Aorta (tissue), 5 donors: ENCODE measurements around the gene PACSIN1. TPM values are rescaled to one million over a fixed set of nuclear protein-coding genes. Genes with fewer than 3 reads are reported as not detected.

ENCODE experiments used
- ATAC-seq: fragments of 200-7000 bp; cut with Tn5 transposase; one replicate; pipeline ENCODE4 v1.9.1; 2022; ENCODE audit warnings: moderate library complexity; ENCODE audit not compliant: low FRiP score
- DNase-seq, 2 donors: peaks; one replicate each; pipeline ENCODE4 v3.0.0-alpha.2; 2020
- H3K27ac ChIP-seq, 2 donors: one replicate each; pipeline ENCODE4 v1.5.1; 2013; ENCODE audit warnings: low read length in 2 of 2, mild to moderate bottlenecking in 2 of 2, moderate library complexity in 2 of 2, control low read depth in 1 of 2, inconsistent platforms in 1 of 2, low read depth in 1 of 2
- H3K27me3 ChIP-seq, 2 donors: one replicate each; pipeline ENCODE4 v1.6.1; 2013; ENCODE audit warnings: control low read depth in 1 of 2, low read length in 1 of 2, mild to moderate bottlenecking in 1 of 2, moderate library complexity in 1 of 2; ENCODE audit not compliant: insufficient read depth in 2 of 2, control insufficient read depth in 1 of 2
- H3K36me3 ChIP-seq, 2 donors: one replicate each; pipeline ENCODE4 v1.6.1; 2013; ENCODE audit warnings: control low read depth in 1 of 2, low read length in 1 of 2, mild to moderate bottlenecking in 1 of 2; ENCODE audit not compliant: insufficient read depth in 2 of 2, control insufficient read depth in 1 of 2
- H3K4me1 ChIP-seq, 2 donors: one replicate each; pipeline ENCODE4 v1.6.1; 2013; ENCODE audit warnings: low read length in 2 of 2, control low read depth in 1 of 2, mild to moderate bottlenecking in 1 of 2, moderate library complexity in 1 of 2; ENCODE audit not compliant: insufficient read depth in 2 of 2, control insufficient read depth in 1 of 2
- H3K4me3 ChIP-seq, 2 donors: one replicate each; pipeline ENCODE4 v1.5.1; 2013; ENCODE audit warnings: low read length in 2 of 2, control low read depth in 1 of 2, mild to moderate bottlenecking in 1 of 2
- H3K9me3 ChIP-seq: one replicate; pipeline ENCODE4 v1.6.1; 2013; ENCODE audit warnings: mild to moderate bottlenecking, low read length; ENCODE audit not compliant: control insufficient read depth
- WGBS, 2 donors: extraction: QIAGEN DNeasy Blood & Tissue Kit; methylation state at CpG; one replicate each; pipeline ENCODE4 v1.1.7; 2013; 5-methylcytosine and 5-hydroxymethylcytosine counted together
- intact Hi-C, 2 donors: fragments of 100-400 bp; cut with DNase I; formaldehyde crosslinking; loops; one replicate each; pipeline versions ENCODE4 v1.14.2 to v1.15.0; 2022
- polyA plus RNA-seq, 2 donors: library from polyadenylated mRNA; stranded (reverse); fragments of 200-250 nt; gene quantifications; one replicate each; pipeline ENCODE4 v1.2.3, GENCODE V29; 2013
- total RNA-seq, 2 donors: library from RNA; stranded (reverse); fragmentation: NEBNext Ultra II Directional; extraction: Animal tissue kit (Norgen Biotek cat#: 25700); gene quantifications; one replicate each; pipeline ENCODE4 v1.2.1, GENCODE V29; 2021
- donor health status: healthy with polysubstance abuse.
- donor health status: Bipolar disorder and iron deficiency.
- donor health status: DM: no; HTN: no; CAD: no.
- donor health status: DM: no; HTN: no; CAD: no.
- donor health status: DM: yes; HTN: yes; CAD: no.

The PACSIN1 gene
- total and polyA plus RNA-seq, 4 donors, result 0.10 to 0.84 (median 0.10) TPM; not detected in 1

- no peak overlapping the region for H3K4me3 ChIP-seq
- no peak overlapping the region for H3K27ac ChIP-seq
- no peaks in the 10 kb centered on the region for H3K4me1 ChIP-seq
- intact Hi-C loops, result no loop called here
- H3K36me3 ChIP-seq, result no peaks in the 10 kb centered on the region
- WGBS, 2 donors, result 67 to 78% methylated on average over 5 of the region's 5 CpGs
- peaks cover 5% of the 10 kb centered on the region for H3K9me3 ChIP-seq
- no peaks in the 10 kb centered on the region for H3K27me3 ChIP-seq
- DNase-seq (peak in 1 of 2 donors; percentile 27), ATAC-seq (no peak)
Measured at GRCh38 chr6:34506718-34507117, 40.8 kb downstream of the PACSIN1 start.

- DNase-seq, result no peak
- H3K4me3 ChIP-seq, result no peak overlapping the region
Measured at GRCh38 chr6:34508425-34508824, 42.5 kb downstream of the PACSIN1 start.

GRCh38 chr6:34509782-34510181 is 43.9 kb downstream of the PACSIN1 start:
- no peak overlapping the region for H3K27ac ChIP-seq
- peaks cover 1% of the 10 kb centered on the region for H3K9me3 ChIP-seq
- 97 to 98% methylated on average over 4 of the region's 4 CpGs for WGBS, 2 donors
- intact Hi-C loops, result no loop called here
- no peaks in the 10 kb centered on the region for H3K36me3 ChIP-seq
- DNase-seq, result no peak
- H3K27me3 ChIP-seq, result no peaks in the 10 kb centered on the region
- no peak overlapping the region for H3K4me3 ChIP-seq
- H3K4me1 ChIP-seq, result no peaks in the 10 kb centered on the region
- ATAC-seq, result no peak

More at GRCh38 chr6:34508425-34508824, 42.5 kb downstream of the PACSIN1 start:
- H3K27ac ChIP-seq, result no peak overlapping the region
- H3K9me3 ChIP-seq, result peaks cover 1% of the 10 kb centered on the region
- intact Hi-C loops, result no loop called here
- no peaks in the 10 kb centered on the region for H3K27me3 ChIP-seq
- ATAC-seq, result no peak
- no peaks in the 10 kb centered on the region for H3K36me3 ChIP-seq
- H3K4me1 ChIP-seq, result no peaks in the 10 kb centered on the region
- WGBS, 2 donors, result 39 to 47% methylated on average over 3 of the region's 3 CpGs

- WGBS, 2 donors, result 84 to 87% methylated on average over 4 of the region's 4 CpGs
- intact Hi-C loops, result no loop called here
- no peak overlapping the region for H3K27ac ChIP-seq
Measured at GRCh38 chr6:34510299-34510698, 44.4 kb downstream of the PACSIN1 start.

GRCh38 chr6:34511214-34511914 is 45.5 kb downstream of the PACSIN1 start:
- no peak overlapping the region for H3K27ac ChIP-seq
- H3K4me1 ChIP-seq, result no peaks in the 10 kb centered on the region
- no peak overlapping the region for H3K4me3 ChIP-seq
- H3K36me3 ChIP-seq, result no peaks in the 10 kb centered on the region
- intact Hi-C loops, result no loop called here
- H3K27me3 ChIP-seq, result no peaks in the 10 kb centered on the region
- ATAC-seq (no peak), DNase-seq (peak in 1 of 2 donors; percentile 35)
- 82 to 86% methylated on average over 6 of the region's 6 CpGs for WGBS, 2 donors
- no peaks in the 10 kb centered on the region for H3K9me3 ChIP-seq

More at GRCh38 chr6:34510299-34510698, 44.4 kb downstream of the PACSIN1 start:
- Histone ChIP-seq H3K4me1 (no peaks in the 10 kb centered on the region), H3K36me3 (no peaks in the 10 kb centered on the region), H3K27me3 (no peaks in the 10 kb centered on the region), H3K4me3 (no peak overlapping the region), H3K9me3 (peaks cover 1% of the 10 kb centered on the region)
- ATAC-seq, result no peak
- peak in 1 of 2 donors; percentile 22 for DNase-seq

GRCh38 chr6:34511915-34512737 is 46.2 kb downstream of the PACSIN1 start:
- H3K36me3 ChIP-seq, result no peaks in the 10 kb centered on the region
- no peak overlapping the region for H3K4me3 ChIP-seq
- H3K4me1 ChIP-seq, result no peaks in the 10 kb centered on the region
- H3K27me3 ChIP-seq, result no peaks in the 10 kb centered on the region
- ATAC-seq, result no peak
- 67 to 74% methylated on average over 11 to 12 of the region's 12 CpGs for WGBS, 2 donors
- no peak overlapping the region for H3K27ac ChIP-seq
- intact Hi-C loops, result no loop called here
- peak in 1 of 2 donors; percentile 67 for DNase-seq
- H3K9me3 ChIP-seq, result no peaks in the 10 kb centered on the region

GRCh38 chr6:34512738-34513115 is 46.9 kb downstream of the PACSIN1 start:
- WGBS, 2 donors, result 94 to 96% methylated on average over 5 of the region's 5 CpGs
- no peaks in the 10 kb centered on the region for H3K9me3 ChIP-seq
- no peaks in the 10 kb centered on the region for H3K27me3 ChIP-seq
- DNase-seq (peak in 1 of 2 donors; percentile 28), ATAC-seq (no peak)
- H3K4me1 ChIP-seq, result no peaks in the 10 kb centered on the region
- no peaks in the 10 kb centered on the region for H3K36me3 ChIP-seq
- no peak overlapping the region for H3K27ac ChIP-seq
- intact Hi-C loops, result no loop called here
- no peak overlapping the region for H3K4me3 ChIP-seq

GRCh38 chr6:34513646-34514045 is 47.8 kb downstream of the PACSIN1 start:
- ATAC-seq (no peak), DNase-seq (peak; percentile 1 to 13)
- intact Hi-C loops, result no loop called here
- no peaks in the 10 kb centered on the region for H3K9me3 ChIP-seq
- H3K4me1 ChIP-seq, result no peaks in the 10 kb centered on the region
- no peaks in the 10 kb centered on the region for H3K36me3 ChIP-seq
- H3K27ac ChIP-seq, result no peak overlapping the region
- no peak overlapping the region for H3K4me3 ChIP-seq
- no peaks in the 10 kb centered on the region for H3K27me3 ChIP-seq
- WGBS, 2 donors, result 94 to 95% methylated on average over 4 of the region's 4 CpGs
